ENCODE data around the gene ZFC3H1.

The ZFC3H1 gene

DNA sequence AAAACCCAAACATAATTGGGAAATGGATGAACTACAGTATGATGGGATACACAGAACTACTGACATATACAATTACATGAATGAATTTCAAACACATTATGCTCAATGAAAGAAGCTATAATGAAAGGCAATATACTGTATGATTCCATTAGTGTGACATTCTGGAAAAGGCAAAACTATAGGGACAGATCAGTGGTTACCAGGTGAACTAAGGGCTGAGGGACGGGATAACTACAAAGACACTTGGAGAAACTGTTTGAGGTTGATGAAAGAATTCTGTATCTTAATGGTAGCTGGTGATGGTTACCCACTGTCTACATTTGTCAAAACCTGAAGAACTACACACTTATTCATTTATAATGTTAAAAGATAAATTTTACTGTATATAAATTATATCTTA, 7.7 kb downstream of the ZFC3H1 start:
- Histone ChIP-seq H3K27ac (ENCODE audit: low read depth, low read length) (no peak overlapping the region), H3K36me3 (ENCODE audit: low read length) (peaks cover 80% of the 10 kb centered on the region), H4K20me1 (ENCODE audit: low read depth, low read length) (no peaks in the 10 kb centered on the region), H3K4me3 (ENCODE audit: insufficient read depth, low read length, poor library complexity, severe bottlenecking) (no peak overlapping the region), H3K4me2 (ENCODE audit: low read depth, low read length, poor library complexity, severe bottlenecking) (peak overlapping the region; percentile 4), H3K79me2 (ENCODE audit: insufficient read depth, low read length) (peaks cover 70% of the 10 kb centered on the region), H3K9me3 (ENCODE audit: insufficient read depth, low read length) (no peaks in the 10 kb centered on the region), H3K9me2 (replicated peaks; ENCODE audit: insufficient read depth, low read length) (no peaks in the 10 kb centered on the region), H3K9ac (ENCODE audit: low read length) (no peak overlapping the region), H2AFZ (ENCODE audit: low read depth, low read length, severe bottlenecking) (no peak overlapping the region), H3F3A (ENCODE audit: insufficient read depth) (peaks cover 5% of the 10 kb centered on the region; the same call in 1 of the 2 replicates), H3K27me3 (ENCODE audit: low read length) (no peaks in the 10 kb centered on the region)
- TF ChIP-seq EZH2phosphoT487 (conservative IDR thresholded peaks at IDR 0.05; ENCODE audit: low read length): no peak
- TF ChIP-seq, protein P1, sequence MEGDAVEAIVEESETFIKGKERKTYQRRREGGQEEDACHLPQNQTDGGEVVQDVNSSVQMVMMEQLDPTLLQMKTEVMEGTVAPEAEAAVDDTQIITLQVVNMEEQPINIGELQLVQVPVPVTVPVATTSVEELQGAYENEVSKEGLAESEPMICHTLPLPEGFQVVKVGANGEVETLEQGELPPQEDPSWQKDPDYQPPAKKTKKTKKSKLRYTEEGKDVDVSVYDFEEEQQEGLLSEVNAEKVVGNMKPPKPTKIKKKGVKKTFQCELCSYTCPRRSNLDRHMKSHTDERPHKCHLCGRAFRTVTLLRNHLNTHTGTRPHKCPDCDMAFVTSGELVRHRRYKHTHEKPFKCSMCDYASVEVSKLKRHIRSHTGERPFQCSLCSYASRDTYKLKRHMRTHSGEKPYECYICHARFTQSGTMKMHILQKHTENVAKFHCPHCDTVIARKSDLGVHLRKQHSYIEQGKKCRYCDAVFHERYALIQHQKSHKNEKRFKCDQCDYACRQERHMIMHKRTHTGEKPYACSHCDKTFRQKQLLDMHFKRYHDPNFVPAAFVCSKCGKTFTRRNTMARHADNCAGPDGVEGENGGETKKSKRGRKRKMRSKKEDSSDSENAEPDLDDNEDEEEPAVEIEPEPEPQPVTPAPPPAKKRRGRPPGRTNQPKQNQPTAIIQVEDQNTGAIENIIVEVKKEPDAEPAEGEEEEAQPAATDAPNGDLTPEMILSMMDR (IDR thresholded peaks at IDR 0.05; ENCODE audit: insufficient read depth, low read length, poor library complexity, severe bottlenecking): no peak

DNA sequence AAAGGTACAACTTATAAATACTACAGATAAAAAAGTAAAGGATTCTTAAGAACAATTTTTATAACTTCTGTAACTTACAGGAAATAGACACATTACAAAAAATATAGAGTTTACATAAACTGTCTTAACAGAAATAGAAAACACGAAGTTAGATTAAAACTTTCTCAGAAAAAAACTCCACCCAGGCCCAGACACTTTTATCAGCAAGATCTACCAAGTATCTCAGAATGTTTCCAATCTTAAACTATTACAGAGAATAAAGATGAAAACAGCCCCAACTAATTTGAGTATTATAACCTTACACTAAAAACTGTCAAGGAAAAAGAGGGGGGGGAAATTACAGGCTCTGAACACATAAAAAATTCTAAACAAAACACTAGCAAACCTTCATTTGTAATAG, 8.2 kb downstream of the ZFC3H1 start:
- Histone ChIP-seq H3K79me2 (ENCODE audit: insufficient read depth, low read length) (peaks cover 72% of the 10 kb centered on the region), H4K20me1 (ENCODE audit: low read depth, low read length) (no peaks in the 10 kb centered on the region), H3K4me2 (ENCODE audit: low read depth, low read length, poor library complexity, severe bottlenecking) (peak overlapping the region; percentile 4), H3K27me3 (ENCODE audit: low read length) (no peaks in the 10 kb centered on the region), H3F3A (ENCODE audit: insufficient read depth) (peaks cover 5% of the 10 kb centered on the region; the same call in 1 of the 2 replicates), H3K4me3 (ENCODE audit: insufficient read depth, low read length, poor library complexity, severe bottlenecking) (no peak overlapping the region), H2AFZ (ENCODE audit: low read depth, low read length, severe bottlenecking) (no peak overlapping the region), H3K36me3 (ENCODE audit: low read length) (peaks cover 80% of the 10 kb centered on the region), H3K27ac (ENCODE audit: low read depth, low read length) (no peak overlapping the region), H3K9me2 (replicated peaks; ENCODE audit: insufficient read depth, low read length) (no peaks in the 10 kb centered on the region), H3K9ac (ENCODE audit: low read length) (no peak overlapping the region), H3K9me3 (ENCODE audit: insufficient read depth, low read length) (no peaks in the 10 kb centered on the region)
- TF ChIP-seq, protein P1 (IDR thresholded peaks at IDR 0.05; ENCODE audit: insufficient read depth, low read length, poor library complexity, severe bottlenecking): no peak
- TF ChIP-seq EZH2phosphoT487 (conservative IDR thresholded peaks at IDR 0.05; ENCODE audit: low read length): no peak

DNA sequence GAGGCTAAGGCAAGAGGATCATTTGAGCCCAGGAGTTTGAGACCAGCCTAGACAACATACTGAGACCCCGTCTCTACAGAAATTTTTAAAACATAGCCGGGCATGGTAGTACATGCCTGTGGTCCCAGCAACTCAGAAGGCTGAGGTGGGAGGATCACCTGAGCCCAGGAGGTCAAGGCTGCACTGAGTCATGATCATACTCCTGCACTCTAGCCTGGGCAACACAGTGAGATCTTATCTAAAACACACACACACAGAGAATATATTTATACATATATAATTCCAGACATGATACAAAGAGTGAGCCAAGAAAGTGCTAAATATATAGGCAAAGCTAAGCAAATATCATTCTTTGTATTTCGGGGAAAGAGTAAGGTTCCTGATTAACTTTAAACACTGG, 9.4 kb downstream of the ZFC3H1 start:
- Histone ChIP-seq H3K4me3 (ENCODE audit: insufficient read depth, low read length, poor library complexity, severe bottlenecking) (no peak overlapping the region), H3F3A (ENCODE audit: insufficient read depth) (peaks cover 5% of the 10 kb centered on the region; the same call in 1 of the 2 replicates), H3K4me2 (ENCODE audit: low read depth, low read length, poor library complexity, severe bottlenecking) (no peak overlapping the region), H3K27ac (ENCODE audit: low read depth, low read length) (no peak overlapping the region), H2AFZ (ENCODE audit: low read depth, low read length, severe bottlenecking) (no peak overlapping the region), H3K36me3 (ENCODE audit: low read length) (peaks cover 75% of the 10 kb centered on the region), H3K27me3 (ENCODE audit: low read length) (no peaks in the 10 kb centered on the region), H3K79me2 (ENCODE audit: insufficient read depth, low read length) (peaks cover 70% of the 10 kb centered on the region), H3K9me3 (ENCODE audit: insufficient read depth, low read length) (no peaks in the 10 kb centered on the region), H3K9me2 (replicated peaks; ENCODE audit: insufficient read depth, low read length) (no peaks in the 10 kb centered on the region), H3K9ac (ENCODE audit: low read length) (no peak overlapping the region), H4K20me1 (ENCODE audit: low read depth, low read length) (no peaks in the 10 kb centered on the region)
- TF ChIP-seq EZH2phosphoT487 (conservative IDR thresholded peaks at IDR 0.05; ENCODE audit: low read length): no peak
- TF ChIP-seq, protein P1 (IDR thresholded peaks at IDR 0.05; ENCODE audit: insufficient read depth, low read length, poor library complexity, severe bottlenecking): no peak
